Mononuclear cell (primary cell): Measurements from ENCODE around the gene KCNIP4. TPM values are rescaled to one million over a fixed set of nuclear protein-coding genes. Genes with fewer than 3 reads are reported as not detected.

Experiments
- H3K27me3 ChIP-seq: 2 replicates; pipeline ENCODE4 v1.6.0; 2011; ENCODE audit warnings: low read length, control low read depth; ENCODE audit not compliant: insufficient read depth
- H3K4me1 ChIP-seq: 2 replicates; pipeline ENCODE4 v1.5.1; 2011; ENCODE audit warnings: mild to moderate bottlenecking, low read length, control low read depth; ENCODE audit not compliant: insufficient read depth
- H3K4me3 ChIP-seq: 2 replicates; pipeline ENCODE4 v1.5.1; 2011; ENCODE audit warnings: mild to moderate bottlenecking, low read length, moderate library complexity
- H3K9me3 ChIP-seq: 2 replicates; pipeline ENCODE4 v1.5.1; 2011; ENCODE audit warnings: low read depth, mild to moderate bottlenecking, control low read depth, low read length
- total RNA-seq: library from RNA; depleted of rRNA; stranded (reverse); fragments of >200 nt; gene quantifications from one replicate; pipeline ENCODE4 v1.2.3, GENCODE V29; 2012

The KCNIP4 gene
- total RNA-seq, 1 donor = not detected

DNA sequence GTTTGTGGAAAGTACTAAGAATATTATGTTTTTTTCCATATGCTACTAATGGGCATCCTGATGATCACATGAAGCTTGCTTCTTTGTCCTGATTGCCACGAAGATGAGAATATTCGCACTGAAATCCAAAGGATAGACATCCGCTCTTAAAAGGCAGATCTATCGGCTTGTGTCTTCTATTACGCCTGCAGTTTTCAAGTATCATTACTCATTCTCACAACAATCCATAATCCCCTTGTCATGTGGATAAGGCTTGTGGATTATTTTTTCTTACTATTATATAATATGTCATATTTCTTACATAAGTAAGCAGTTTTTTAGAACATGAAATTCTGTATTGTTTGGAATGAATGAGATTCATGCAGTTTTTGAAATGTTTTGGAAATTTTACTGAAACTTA, 62.8 kb downstream of the KCNIP4 start:
- Histone ChIP-seq H3K9me3 (no peaks in the 10 kb centered on the region), H3K4me1 (no peaks in the 10 kb centered on the region), H3K27me3 (no peaks in the 10 kb centered on the region), H3K4me3 (no peak overlapping the region)

DNA sequence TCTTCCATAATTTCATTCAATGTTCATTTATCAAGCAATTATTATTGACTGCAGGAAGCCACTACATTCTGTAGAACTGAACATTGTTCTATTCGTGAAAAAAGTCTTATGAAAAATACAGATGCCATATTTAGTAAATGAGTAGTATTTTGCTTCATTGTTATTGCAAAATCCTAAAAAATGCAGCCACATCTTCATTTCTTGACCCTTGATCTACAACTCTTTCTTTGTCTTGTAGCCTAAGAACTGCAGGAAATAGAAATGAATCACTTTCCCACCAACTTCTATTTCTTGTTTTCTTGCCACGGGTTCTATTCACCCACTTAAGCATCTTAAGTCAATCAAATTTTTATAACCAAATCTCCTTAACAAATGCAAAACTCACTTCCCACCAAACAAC, 63.3 kb downstream of the KCNIP4 start:
- Histone ChIP-seq H3K9me3 (no peaks in the 10 kb centered on the region), H3K27me3 (no peaks in the 10 kb centered on the region), H3K4me3 (no peak overlapping the region), H3K4me1 (no peaks in the 10 kb centered on the region)

DNA sequence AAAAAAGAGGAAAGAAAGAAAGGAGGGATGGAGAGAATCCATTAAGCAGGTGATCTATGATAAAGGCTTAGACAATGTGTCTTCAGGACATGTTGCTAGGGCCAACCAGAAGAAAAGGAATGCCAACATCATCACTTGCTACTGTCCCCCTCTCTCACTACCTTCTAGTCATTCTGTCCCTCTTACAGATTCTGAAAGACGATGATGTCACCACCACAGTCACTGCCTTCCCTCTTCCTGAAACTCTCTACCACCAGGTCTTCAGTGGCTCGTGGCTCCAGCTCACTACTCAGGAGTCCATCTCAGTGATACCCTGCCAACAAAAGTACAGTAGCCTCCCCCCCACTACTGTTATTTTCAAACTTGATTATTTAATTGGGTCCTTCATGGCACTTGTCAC, 64.0 kb downstream of the KCNIP4 start:
- no peaks in the 10 kb centered on the region for H3K4me1 ChIP-seq
- H3K4me3 ChIP-seq = no peak overlapping the region
- H3K27me3 ChIP-seq = no peaks in the 10 kb centered on the region
- no peaks in the 10 kb centered on the region for H3K9me3 ChIP-seq

DNA sequence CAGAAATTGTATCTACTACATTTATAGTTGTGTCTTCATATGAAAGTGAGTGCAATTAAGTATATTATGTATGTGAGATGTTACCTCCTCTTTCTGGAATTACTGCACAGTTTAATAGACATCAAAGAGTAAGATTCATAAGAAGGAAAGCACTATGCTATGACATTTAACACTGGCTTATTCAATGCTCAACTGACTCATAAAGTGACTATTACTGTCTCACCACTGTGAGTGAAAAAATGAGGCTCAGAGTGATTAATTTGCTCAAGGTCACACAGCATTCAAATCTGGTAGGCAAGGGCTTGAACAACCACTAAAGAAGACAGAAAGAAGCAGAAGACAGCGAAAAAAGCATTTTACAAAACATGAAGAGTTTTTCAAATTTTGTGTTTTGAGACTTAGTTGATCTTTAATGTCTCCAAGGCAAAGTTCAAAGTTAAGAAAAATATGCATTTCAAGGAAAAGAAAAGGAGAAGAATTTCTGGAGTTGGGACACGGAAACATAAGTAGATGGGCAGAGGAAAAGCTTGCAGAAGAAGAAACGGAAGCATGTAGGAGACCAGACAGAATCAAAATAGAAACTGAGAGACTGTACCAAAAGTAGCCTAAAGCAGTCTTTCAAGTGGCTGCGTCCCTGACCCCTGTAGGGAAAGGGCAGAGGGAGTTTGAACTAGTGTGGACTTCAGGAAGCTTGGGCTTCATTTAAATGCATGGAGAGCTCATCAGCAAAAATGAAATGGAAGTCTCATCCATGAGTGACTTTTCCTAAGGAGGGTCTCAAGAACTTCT, 66.3 kb downstream of the KCNIP4 start:
- H3K9me3 ChIP-seq = no peaks in the 10 kb centered on the region
- no peaks in the 10 kb centered on the region for H3K27me3 ChIP-seq
- no peaks in the 10 kb centered on the region for H3K4me1 ChIP-seq
- H3K4me3 ChIP-seq = no peak overlapping the region

DNA sequence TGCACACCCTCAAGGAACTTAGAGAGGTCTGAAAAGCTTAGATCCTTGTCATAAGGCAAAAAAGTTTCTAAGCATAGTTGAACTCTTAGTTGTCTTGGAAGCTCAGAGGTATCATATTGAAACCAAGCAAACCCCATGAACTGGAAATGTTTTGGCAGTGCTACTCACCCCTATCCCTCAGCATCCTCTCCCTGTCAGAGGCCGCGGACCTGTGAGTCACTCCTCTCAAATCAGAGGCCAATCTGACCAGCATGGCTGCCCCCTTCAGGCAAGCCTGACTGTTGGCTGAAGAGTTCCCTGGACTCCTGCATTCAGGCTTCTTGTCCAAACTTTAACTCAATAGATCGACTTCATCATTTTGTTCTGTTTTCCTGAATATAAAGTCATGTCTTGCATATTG, 69.4 kb downstream of the KCNIP4 start:
- no peaks in the 10 kb centered on the region for H3K27me3 ChIP-seq
- no peaks in the 10 kb centered on the region for H3K9me3 ChIP-seq
- H3K4me3 ChIP-seq = no peak overlapping the region
- no peaks in the 10 kb centered on the region for H3K4me1 ChIP-seq

DNA sequence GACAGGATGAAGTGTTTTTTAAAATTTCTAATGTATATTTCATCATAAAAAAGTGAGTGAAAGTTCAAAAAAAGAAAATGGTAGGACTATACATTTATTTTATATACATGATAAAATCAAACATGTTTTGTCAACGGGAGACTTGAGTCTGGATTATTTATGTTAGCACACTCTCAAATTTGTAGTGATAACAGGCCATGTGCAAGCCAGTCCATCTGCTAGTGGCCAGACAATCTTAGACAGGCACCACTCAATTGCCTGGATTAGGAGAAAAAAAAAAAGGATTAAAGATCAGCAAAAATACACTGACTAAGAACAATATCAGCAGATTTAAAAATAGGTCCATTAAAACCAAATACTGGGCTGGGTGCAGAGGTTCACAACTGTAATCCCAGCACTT, 71.9 kb downstream of the KCNIP4 start:
- H3K4me1 ChIP-seq = no peaks in the 10 kb centered on the region
- H3K27me3 ChIP-seq = no peaks in the 10 kb centered on the region
- no peaks in the 10 kb centered on the region for H3K9me3 ChIP-seq
- no peak overlapping the region for H3K4me3 ChIP-seq

DNA sequence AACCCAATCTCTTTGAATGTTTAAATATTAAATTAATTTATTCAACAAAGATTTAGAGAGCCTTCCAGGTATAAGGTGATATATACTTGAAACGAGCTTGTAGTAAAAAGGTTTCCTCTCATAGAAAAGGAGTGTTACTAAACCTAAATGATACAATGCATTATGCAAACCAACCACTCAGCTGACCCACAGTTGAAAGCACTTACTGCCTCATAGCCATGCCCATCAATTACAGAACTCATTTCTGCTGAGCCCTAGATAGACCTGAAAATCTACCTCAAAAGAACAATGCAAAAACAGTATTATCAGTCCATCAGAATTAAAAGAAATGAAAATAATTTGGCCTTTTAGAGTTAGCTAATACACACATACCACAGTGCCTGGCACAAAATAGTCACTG, 75.4 kb downstream of the KCNIP4 start:
- no peak overlapping the region for H3K4me3 ChIP-seq
- no peaks in the 10 kb centered on the region for H3K27me3 ChIP-seq
- no peaks in the 10 kb centered on the region for H3K9me3 ChIP-seq
- H3K4me1 ChIP-seq = no peaks in the 10 kb centered on the region

DNA sequence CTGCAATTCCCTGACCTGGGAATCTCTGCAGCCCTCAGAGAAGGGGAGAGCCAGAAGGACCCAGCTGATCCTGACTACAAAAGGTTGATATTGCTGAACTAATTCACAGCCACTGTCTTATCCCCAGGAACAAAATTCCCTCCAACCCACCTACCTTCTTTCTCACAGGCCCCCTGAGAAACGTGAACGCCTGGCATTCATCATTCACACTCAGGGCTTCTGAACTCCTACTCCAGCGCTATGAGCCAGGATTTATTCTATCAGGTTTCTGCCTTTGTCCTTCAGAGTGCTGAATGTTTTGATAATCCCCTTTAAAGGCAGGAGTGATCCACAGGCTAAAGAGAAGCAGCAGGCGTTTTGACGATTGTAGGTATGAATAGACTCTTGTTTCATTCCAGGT, 76.5 kb downstream of the KCNIP4 start:
- no peaks in the 10 kb centered on the region for H3K4me1 ChIP-seq

DNA sequence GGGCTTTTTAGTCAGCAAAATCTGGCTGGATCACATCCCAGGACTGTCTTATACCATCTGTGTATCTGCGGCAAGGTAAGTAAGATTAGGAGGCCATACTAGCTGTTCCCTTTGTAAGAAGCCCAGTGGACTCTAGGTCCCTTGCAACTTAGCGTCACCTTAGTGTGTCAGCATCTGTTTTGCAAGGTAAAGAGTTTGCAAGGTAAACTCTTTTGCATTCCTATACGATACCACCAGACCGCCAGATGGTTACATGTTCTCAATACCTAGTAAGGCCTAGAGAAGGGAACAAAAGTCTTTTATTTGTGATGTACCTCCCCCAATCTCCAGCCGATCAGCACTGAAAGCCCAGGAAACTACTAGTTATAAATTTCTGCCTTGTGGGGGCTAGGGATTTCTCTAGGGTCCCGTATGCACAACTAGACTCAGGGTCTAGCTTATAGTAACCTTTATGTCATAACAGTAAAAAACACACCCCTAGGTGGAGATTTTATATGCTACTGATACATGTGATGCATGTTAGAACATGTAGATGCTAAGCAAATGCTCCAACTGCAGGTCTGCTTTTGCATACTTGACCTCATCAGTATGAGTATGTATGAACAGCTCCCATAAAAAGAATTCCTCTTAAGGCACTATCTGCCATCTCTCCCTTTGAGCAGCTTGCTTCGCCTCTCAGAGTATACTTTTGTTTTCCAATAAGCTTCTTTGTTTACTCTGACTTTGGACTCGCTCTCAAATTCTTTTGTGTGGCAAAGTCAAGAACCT, 78.4 kb downstream of the KCNIP4 start:
- H3K27me3 ChIP-seq = no peaks in the 10 kb centered on the region
- no peaks in the 10 kb centered on the region for H3K9me3 ChIP-seq
- H3K4me1 ChIP-seq = no peaks in the 10 kb centered on the region
- no peak overlapping the region for H3K4me3 ChIP-seq

More for the DNA sequence above, 76.5 kb downstream of the KCNIP4 start:
- Histone ChIP-seq H3K27me3 (no peaks in the 10 kb centered on the region), H3K4me3 (no peak overlapping the region), H3K9me3 (no peaks in the 10 kb centered on the region)

DNA sequence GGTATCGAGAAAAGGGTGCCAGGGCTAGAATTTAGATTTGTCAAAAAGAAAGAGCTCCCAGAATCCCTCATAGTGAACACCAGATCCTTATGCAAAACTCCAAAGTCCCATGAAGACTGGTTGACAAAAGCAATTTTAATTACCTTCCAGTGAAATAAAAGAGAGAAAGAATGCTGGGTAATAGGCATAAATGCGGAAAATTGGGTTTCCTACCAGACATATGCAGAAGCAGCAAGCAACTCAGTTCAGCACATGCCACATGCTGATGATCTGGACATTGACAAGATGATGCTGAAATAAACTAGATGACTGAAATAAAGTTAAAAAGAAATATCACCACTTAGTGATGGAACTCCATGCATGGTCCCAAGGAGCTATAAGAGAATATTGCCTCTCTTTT, 83.9 kb downstream of the KCNIP4 start:
- Histone ChIP-seq H3K4me3 (no peak overlapping the region), H3K9me3 (no peaks in the 10 kb centered on the region), H3K27me3 (no peaks in the 10 kb centered on the region), H3K4me1 (no peaks in the 10 kb centered on the region)

DNA sequence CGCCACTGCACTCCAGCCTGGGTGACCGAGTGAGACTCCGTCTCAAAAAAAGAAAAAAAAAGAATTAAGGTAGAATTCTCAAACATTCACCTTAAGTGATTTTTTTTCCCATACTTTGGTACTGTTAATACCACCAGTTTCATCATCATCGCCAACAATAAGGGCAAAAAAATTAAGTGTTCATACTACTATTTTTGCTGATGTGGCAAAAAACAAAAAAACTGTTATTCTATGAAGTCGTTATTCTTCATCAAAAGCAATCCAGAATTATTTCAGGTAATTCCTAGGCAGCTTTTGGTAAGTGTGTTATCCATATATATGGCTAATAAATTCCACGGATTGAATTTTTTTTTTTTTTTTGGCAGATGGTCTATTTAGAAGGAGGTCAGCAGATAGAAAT, 85.7 kb downstream of the KCNIP4 start:
- no peaks in the 10 kb centered on the region for H3K9me3 ChIP-seq
- H3K4me3 ChIP-seq = no peak overlapping the region
- H3K27me3 ChIP-seq = no peaks in the 10 kb centered on the region
- no peaks in the 10 kb centered on the region for H3K4me1 ChIP-seq

DNA sequence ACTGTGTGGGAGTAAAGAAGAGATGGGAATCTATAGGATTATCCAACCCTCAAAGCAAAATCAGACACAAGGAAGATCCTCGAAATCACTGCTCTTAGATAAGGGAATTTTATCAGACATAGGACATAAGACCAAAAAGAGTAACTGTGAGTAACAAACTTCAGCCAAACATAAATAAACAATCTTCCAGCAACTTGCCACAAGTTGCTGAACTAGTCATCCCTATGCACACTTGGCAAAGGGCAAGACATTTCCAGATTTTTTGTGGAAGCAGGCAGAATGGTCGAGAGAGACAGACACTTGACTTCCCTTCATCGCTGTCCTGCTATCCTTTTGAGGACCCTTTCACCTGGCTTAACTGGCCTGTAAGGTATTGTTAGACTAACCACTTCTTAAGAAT, 89.6 kb downstream of the KCNIP4 start:
- Histone ChIP-seq H3K9me3 (no peaks in the 10 kb centered on the region), H3K27me3 (no peaks in the 10 kb centered on the region), H3K4me3 (no peak overlapping the region), H3K4me1 (no peaks in the 10 kb centered on the region)

DNA sequence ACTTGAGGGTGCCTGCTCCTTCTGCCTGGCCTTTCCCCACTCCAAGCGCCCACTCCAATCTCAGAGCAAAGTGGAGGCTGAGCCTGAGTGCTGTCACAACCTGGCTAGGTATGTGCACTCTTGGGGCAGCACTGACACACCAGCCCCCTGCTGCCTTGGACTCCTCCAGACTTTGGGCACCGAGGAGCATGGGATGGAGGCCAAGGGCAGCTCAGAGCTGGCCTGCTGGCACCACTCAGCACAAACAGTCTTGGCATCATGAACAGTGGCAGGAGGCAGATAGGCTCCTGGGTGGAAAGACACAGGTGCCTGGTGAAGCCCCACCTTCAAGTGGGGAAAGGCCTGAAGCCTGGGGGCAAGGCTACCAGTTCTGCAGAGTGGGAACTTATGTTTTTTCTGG, 91.8 kb downstream of the KCNIP4 start:
- no peaks in the 10 kb centered on the region for H3K9me3 ChIP-seq
- H3K27me3 ChIP-seq = no peaks in the 10 kb centered on the region
- no peak overlapping the region for H3K4me3 ChIP-seq
- H3K4me1 ChIP-seq = no peaks in the 10 kb centered on the region

DNA sequence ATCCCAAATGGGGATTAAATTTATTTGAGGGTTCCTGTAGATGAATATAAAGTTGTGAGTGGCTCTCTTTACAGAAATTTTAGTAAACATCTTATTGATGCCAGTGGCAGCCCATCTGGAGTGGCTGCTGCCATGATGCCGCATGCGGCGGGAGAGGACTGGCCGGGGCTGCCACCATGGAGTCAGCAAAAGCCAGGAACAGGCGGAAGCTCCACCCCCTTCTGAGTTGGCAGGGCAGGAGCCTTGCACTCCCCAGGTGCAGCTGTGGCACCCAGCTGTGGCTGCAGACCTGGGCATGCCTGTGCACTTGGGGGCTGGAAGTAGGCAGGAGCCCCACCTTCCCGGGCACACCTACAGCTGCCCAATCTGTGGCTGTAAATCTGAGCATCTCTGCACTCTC, 92.3 kb downstream of the KCNIP4 start:
- no peak overlapping the region for H3K4me3 ChIP-seq
- no peaks in the 10 kb centered on the region for H3K4me1 ChIP-seq
- H3K9me3 ChIP-seq = no peaks in the 10 kb centered on the region
- no peaks in the 10 kb centered on the region for H3K27me3 ChIP-seq

DNA sequence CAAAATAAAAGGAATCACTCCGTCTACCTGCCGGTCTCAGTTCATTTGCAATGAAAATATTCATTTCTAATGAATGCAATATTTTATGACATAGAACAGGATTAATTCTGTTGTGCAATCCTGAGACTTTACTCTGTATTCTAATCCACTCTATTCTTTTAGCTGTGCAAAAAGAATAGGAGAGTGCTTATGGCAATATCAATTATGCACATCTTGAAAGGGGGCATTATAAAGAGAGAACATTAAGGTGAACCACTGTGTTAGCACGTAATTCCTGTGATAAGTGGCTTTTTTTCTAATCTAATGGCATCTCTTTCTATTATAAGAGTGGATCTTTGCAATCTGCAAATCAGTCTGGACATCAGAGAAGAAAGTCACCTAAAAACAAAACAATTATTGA, 99.5 kb downstream of the KCNIP4 start:
- Histone ChIP-seq H3K9me3 (no peaks in the 10 kb centered on the region), H3K27me3 (no peaks in the 10 kb centered on the region), H3K4me3 (no peak overlapping the region), H3K4me1 (no peaks in the 10 kb centered on the region)

DNA sequence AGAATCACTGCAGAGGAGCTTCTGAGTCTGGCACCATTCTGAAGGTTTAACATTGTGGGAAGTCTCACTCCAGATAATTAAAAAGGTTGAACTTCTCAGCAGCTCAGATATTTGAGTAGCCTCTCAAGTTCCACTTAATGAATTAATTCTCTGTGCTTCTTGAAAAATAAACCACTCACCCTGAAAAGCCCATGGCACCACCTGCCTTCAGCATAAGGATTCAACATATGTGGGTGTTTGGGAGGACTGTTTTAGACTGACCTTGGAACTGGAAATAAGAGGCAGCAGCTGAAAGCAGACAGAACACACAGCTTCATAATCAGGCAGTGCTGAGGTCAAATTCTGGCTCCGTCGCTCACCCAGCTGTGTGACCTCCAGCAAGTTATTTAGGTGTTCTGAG, 100.6 kb downstream of the KCNIP4 start:
- Histone ChIP-seq H3K27me3 (no peaks in the 10 kb centered on the region), H3K9me3 (no peaks in the 10 kb centered on the region), H3K4me3 (no peak overlapping the region), H3K4me1 (no peaks in the 10 kb centered on the region)
